Kidney (tissue), 14 donors: ENCODE measurements around the gene TSPAN31. TPM values are rescaled to one million over a fixed set of nuclear protein-coding genes. Genes with fewer than 3 reads are reported as not detected.
A peak's percentile ranks its signal among the peaks of the same experiment; 100 is the strongest.

Experiments
- DNase-seq, 5 donors: peaks; one replicate each; pipeline ENCODE4 v3.0.0-alpha.2; 2013 to 2020
- FAIRE-seq: peaks from 2 replicates; lab custom pipeline; 2012; peaks lifted over from hg19 to GRCh38; lab: Jason Lieb, UNC
- H3K27ac ChIP-seq, 2 donors: one replicate each; pipeline ENCODE4 v1.7.0; 2013; ENCODE audit warnings: low read depth in 2 of 2, low read length in 2 of 2, inconsistent platforms in 1 of 2
- H3K27me3 ChIP-seq: one replicate; pipeline ENCODE4 v1.7.1; 2013; ENCODE audit warnings: low read length, inconsistent platforms; ENCODE audit not compliant: control insufficient read depth, insufficient read depth
- H3K36me3 ChIP-seq, 3 donors: one replicate each; pipeline versions ENCODE4 v1.7.0 to v1.7.1; 2013; ENCODE audit warnings: low read length in 3 of 3, control low read depth in 1 of 3, inconsistent platforms in 1 of 3; ENCODE audit not compliant: insufficient read depth in 3 of 3, control insufficient read depth in 2 of 3
- H3K4me1 ChIP-seq, 3 donors: one replicate each; pipeline versions ENCODE4 v1.7.0 to v1.7.1; 2013; ENCODE audit warnings: low read length in 3 of 3, inconsistent platforms in 1 of 3, low read depth in 1 of 3; ENCODE audit not compliant: control insufficient read depth in 2 of 3, insufficient read depth in 2 of 3
- H3K4me3 ChIP-seq, 3 donors: one replicate each; pipeline versions ENCODE4 v1.7.0 to v1.8.1; 2013; ENCODE audit warnings: low read length in 3 of 3, control low read depth in 1 of 3, inconsistent platforms in 1 of 3
- H3K9ac ChIP-seq, 3 donors: one replicate each; pipeline versions ENCODE4 v1.7.0 to v1.7.1; 2013; ENCODE audit warnings: low read length in 3 of 3, control low read depth in 1 of 3, inconsistent platforms in 1 of 3
- H3K9me3 ChIP-seq, 3 donors: one replicate each; pipeline versions ENCODE4 v1.7.0 to v1.7.1; 2013; ENCODE audit warnings: low read length in 3 of 3, control low read depth in 1 of 3, inconsistent platforms in 1 of 3; ENCODE audit not compliant: control insufficient read depth in 2 of 3, insufficient read depth in 1 of 3
- CTCF ChIP-seq: IDR thresholded peaks from 3 replicates; pipeline ENCODE4 v1.5.1; 2012; ENCODE audit warnings: mild to moderate bottlenecking, moderate library complexity, borderline replicate concordance; ENCODE audit not compliant: insufficient read depth; ENCODE audit errors: extremely low read depth
- intact Hi-C: fragments of 100-400 bp; cut with DNase I; formaldehyde crosslinking; loops from one replicate; pipeline ENCODE4 v1.11.1; 2022
- polyA plus RNA-seq: library from polyadenylated mRNA; stranded (reverse); fragments of 350-450 nt; fragmentation: Illumina TruSeq; extraction: RNeasy Lipid Tissue Mini Kit (QIAGEN cat#74804); gene quantifications from one replicate; pipeline ENCODE4 v1.2.3, GENCODE V29; 2014; ENCODE audit warnings: low read depth, low replicate concordance; ENCODE audit not compliant: insufficient read depth
- total RNA-seq: library from RNA; stranded (reverse); fragmentation: NEBNext Ultra II Directional; extraction: Animal tissue kit (Norgen Biotek cat#: 25700); gene quantifications from one replicate; pipeline ENCODE4 v1.2.1, GENCODE V29; 2021
- donor health status: control.
- donor health status: control.
- donor health status: control.
- donor health status: control.
- donor health status: control.
- donor health status: DM: yes; HTN: yes; CAD: no.
- donor health status: Normal renal cell carcinoma (clear cell type).

Gene TSPAN31
- total and polyA plus RNA-seq, 2 donors from 2014 or later: 53.3 to 60.1 TPM

GRCh38 chr12:57745485-57745881 is 644 bp downstream of the TSPAN31 start:
- H3K9me3 ChIP-seq: no peaks in the 10 kb centered on the region

GRCh38 chr12:57746025-57746424 is 1.2 kb downstream of the TSPAN31 start:
- TF ChIP-seq CTCF: no peak
- Histone ChIP-seq H3K36me3 (peaks cover 7 to 16% (median 8%) of the 10 kb centered on the region in 3 donors), H3K4me3 (peak overlapping the region in 2 of 3 donors; percentile 96), H3K9me3 (no peaks in the 10 kb centered on the region), H3K27ac (no peak overlapping the region), H3K4me1 (peaks cover 0 to 10% (median 5%) of the 10 kb centered on the region in 3 donors), H3K27me3 (peaks cover 3% of the 10 kb centered on the region), H3K9ac (no peak overlapping the region)
- intact Hi-C loops: no loop called here
- DNase-seq (no peak), FAIRE-seq (no peak)

More at GRCh38 chr12:57745485-57745881, 644 bp downstream of the TSPAN31 start:
- H3K27ac ChIP-seq: peak overlapping the region; percentile 95 to 98
- intact Hi-C loops: no loop called here
- H3K27me3 ChIP-seq: peaks cover 8% of the 10 kb centered on the region
- peak overlapping the region; percentile 91 to 96 (median 96) for H3K4me3 ChIP-seq
- peaks cover 7 to 16% (median 7%) of the 10 kb centered on the region in 3 donors for H3K36me3 ChIP-seq
- DNase-seq (peak in 2 of 5 donors; percentile 57 to 59), FAIRE-seq (no peak)
- no peak for TF ChIP-seq CTCF
- peaks cover 0 to 6% (median 5%) of the 10 kb centered on the region in 3 donors for H3K4me1 ChIP-seq
- H3K9ac ChIP-seq: peak overlapping the region; percentile 89 to 97 (median 96)

- Histone ChIP-seq H3K27me3 (no peaks in the 10 kb centered on the region), H3K9me3 (no peaks in the 10 kb centered on the region), H3K9ac (no peak overlapping the region), H3K4me3 (no peak overlapping the region), H3K4me1 (peaks cover 4 to 19% (median 12%) of the 10 kb centered on the region in 3 donors), H3K27ac (no peak overlapping the region), H3K36me3 (peaks cover 7 to 16% (median 8%) of the 10 kb centered on the region in 3 donors)
- FAIRE-seq: no peak
- peak in 1 of 5 donors; percentile 59 for DNase-seq
- intact Hi-C loops: no loop called here
- TF ChIP-seq CTCF: no peak
Measured at GRCh38 chr12:57749061-57749460, 4.2 kb downstream of the TSPAN31 start.
